ENCODE measurements around the gene AFG1L.

DNA sequence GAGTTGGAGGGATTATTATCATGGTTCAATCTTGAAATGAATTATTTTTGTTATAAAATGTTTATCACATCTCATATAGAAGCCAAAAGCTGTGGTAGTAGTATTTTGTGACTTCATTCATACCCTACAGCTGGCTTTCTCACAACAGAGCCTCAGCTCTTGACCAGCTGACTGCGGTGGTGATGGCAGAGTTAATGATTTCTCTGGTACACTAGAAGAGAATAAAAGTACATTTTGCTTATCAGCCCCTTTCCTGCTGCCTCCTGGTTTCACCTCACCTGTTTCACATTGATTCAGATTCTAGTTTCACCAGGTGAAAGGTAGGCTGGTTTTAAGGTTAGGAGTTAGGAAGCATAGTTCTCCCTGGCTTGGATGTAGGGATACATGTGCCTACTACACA is 55.7 kb downstream of the AFG1L start:
- TF ChIP-seq, protein P1, sequence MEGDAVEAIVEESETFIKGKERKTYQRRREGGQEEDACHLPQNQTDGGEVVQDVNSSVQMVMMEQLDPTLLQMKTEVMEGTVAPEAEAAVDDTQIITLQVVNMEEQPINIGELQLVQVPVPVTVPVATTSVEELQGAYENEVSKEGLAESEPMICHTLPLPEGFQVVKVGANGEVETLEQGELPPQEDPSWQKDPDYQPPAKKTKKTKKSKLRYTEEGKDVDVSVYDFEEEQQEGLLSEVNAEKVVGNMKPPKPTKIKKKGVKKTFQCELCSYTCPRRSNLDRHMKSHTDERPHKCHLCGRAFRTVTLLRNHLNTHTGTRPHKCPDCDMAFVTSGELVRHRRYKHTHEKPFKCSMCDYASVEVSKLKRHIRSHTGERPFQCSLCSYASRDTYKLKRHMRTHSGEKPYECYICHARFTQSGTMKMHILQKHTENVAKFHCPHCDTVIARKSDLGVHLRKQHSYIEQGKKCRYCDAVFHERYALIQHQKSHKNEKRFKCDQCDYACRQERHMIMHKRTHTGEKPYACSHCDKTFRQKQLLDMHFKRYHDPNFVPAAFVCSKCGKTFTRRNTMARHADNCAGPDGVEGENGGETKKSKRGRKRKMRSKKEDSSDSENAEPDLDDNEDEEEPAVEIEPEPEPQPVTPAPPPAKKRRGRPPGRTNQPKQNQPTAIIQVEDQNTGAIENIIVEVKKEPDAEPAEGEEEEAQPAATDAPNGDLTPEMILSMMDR (IDR thresholded peaks at IDR 0.05), result no peak
- TF ChIP-seq POLR2A (IDR thresholded peaks at IDR 0.05), result no peak
